ENCODE results near the gene SYCP2L.
"Not testable (repeated sequence)": the region's sequence is repeated elsewhere in the genome, so short reads cannot be mapped to it uniquely, and the experiment has no call there.

The SYCP2L gene

DNA sequence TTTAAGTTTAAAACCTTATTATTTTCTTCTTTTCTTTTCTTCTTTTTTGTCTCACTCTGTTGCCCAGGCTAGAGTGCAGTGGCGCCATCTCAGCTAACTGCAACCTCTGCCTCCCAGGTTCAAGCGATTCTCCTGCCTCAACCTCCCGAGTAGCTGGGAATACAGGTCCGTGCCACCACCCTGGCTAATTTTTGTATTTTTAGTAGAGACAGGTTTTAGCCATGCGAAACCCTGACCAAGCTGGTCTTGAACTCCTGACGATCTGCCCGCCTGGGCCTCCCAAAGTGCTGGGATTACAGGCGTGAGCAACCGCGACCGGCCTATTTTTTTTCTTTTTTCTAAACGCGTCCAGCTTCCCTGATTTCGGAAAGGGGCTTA, 4.6 kb upstream of the SYCP2L start:
- not testable (repeated sequence) for DNase-seq

DNA sequence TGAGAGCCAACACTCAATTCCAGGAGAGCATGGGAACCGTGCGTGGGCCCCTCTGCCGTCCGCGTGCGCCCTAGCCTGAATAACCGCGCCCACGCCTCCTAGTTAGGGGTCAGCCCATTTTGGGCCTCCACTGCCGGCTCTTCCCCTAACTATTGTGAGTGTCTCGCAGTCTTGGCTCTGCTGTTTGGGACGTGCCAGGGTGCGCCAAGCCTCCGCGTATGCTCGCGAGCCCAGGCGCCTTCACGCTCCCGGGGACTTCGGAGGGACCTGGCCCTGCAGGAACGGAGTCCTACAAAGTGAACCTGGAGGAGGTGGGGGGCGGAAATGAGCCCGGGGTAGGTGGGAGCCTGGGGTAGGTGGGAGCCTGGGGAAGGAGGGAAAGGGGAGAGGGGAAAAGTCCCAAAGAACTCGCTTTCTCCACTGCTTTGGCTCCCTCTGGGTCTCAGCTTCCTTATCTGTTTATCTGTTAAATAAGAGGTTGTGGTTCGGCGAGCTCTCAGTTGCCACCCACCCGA, 4.1 kb upstream of the SYCP2L start:
- no peak for DNase-seq

- no peak for DNase-seq
These were observed 3.3 kb upstream of the SYCP2L start for GRCh38 chr6:10883312-10884244.

- no peak for DNase-seq
These were observed 2.4 kb upstream of the SYCP2L start for GRCh38 chr6:10884245-10884972.

DNA sequence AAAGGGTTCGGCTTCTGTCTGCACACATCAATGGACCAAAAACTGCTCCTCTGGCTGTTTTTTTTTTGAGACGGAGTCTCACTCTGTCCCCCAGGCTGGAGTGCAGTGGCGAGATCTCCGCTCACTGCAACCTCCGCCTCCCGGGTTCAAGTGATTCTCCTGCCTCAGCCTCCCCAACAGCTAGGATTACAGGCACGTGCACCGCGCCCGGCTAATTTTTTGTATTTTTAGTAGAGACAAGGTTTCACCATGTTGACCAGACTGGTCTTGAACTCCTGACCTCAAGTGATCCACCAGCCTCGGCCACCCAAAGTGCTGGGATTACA, 524 bp upstream of the SYCP2L start:
- not testable (repeated sequence) for DNase-seq

DNA sequence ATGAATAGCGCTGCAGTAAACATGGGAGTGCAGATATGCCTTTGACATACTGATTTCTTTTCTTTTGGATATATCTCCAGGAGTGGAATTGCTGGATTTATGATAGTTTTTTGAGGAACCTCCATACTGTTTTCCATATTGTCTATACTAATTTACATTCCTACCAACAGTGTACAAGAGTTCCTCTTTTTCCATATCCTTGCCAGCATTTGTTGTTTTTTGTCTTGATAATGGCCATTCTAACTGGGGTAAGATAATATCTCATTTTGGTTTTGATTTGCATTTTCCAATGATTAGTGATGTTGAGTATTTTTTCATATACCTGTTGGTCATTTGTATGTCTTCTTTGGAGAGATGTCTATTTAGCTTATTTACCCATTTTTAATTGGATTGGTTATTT, 3.3 kb downstream of the SYCP2L start:
- no peak for DNase-seq

DNA sequence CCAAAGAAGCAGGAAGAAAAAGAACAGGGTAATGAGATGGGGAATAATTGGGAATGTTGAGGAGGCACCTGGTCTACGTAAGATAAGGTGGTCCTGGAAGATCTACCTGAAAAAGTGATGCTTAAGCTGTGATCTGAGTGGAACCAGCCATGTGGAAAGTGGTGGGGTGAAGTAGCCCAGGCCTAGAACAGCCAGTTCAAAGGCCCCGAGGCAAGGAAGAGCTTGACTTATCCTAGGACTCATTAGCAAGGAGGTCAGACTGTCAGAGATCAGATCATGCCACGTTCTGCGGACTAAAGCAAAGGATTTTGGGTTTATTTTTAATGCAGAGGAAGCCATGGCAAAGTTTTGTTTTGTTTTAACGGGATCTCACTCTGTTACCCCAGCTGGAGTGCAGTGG, 5.1 kb downstream of the SYCP2L start:
- DNase-seq = no peak

GRCh38 chr6:10894958-10895357, 8.1 kb downstream of the SYCP2L start:
- no peak for DNase-seq

DNA sequence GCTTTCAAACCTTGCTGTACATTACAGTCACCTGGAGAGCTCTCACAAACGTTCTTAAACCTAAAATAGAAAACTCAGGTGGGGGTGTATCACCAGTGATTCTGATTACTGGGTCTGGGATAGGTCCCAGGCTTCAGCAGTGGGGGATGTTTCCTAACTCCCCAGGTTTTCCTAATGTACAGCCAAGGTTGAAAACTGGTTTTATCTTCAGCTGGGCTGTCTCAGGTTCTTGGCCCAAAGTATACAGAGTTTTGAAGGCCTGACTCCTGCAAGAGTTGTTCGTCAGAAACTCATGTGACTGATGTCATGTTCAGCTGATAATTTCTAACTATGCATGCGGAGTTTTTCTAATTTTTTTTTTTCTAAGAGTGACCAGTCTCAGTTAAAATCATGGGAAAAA, 9.8 kb downstream of the SYCP2L start:
- DNase-seq = no peak

DNA sequence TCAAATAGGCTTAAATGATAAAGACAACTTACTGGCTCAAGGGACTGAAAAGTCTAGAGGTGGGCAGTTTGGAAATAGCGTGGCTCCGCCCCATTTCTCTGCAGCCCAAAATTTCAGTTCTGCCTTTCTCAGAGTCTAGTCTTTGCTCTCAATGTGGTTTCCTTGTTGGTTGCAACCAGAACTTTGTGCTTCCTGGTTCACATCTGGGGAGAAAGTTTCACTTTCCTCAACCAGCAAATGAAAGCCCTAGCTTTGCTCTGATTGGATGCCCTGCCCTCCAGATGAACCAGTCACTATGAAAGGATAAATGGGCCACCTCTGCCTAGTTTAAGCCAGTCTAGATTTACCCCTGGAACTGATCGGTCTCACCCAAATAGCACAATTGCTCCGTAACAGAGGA, 14.9 kb downstream of the SYCP2L start:
- DNase-seq = no peak

GRCh38 chr6:10904015-10904414, 17.2 kb downstream of the SYCP2L start:
- no peak for DNase-seq

DNA sequence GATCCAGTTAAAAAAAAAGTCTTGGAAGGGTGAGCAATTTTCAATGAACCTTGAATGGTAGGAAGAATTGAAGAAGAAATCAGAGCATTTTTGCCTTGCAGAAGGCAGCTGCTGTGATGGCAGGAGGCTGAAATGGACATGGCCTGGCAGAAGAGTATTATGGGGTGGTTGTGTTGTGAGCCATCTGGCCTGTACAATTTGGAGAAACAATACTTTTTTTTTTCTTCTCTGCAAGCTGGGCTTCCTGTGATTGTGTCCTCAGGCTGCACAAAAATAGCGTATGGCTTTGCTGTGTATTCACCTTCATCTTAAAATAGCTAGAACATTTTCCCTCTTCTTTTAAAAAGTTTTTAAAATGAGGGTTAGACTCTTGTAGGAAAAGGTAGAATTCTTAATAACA, 21.4 kb downstream of the SYCP2L start:
- DNase-seq = no peak

GRCh38 chr6:10919520-10919919, 32.7 kb downstream of the SYCP2L start:
- DNase-seq = not testable (repeated sequence)

GRCh38 chr6:10933126-10933525, 46.3 kb downstream of the SYCP2L start:
- no peak for DNase-seq

GRCh38 chr6:10939840-10940239, 53.0 kb downstream of the SYCP2L start:
- no peak for DNase-seq

- DNase-seq = no peak
These were observed 59.0 kb downstream of the SYCP2L start for GRCh38 chr6:10945845-10946244.

GRCh38 chr6:10947966-10948365, 61.1 kb downstream of the SYCP2L start:
- DNase-seq = no peak

- DNase-seq = no peak
These were observed 63.0 kb downstream of the SYCP2L start for GRCh38 chr6:10949579-10950490.

- DNase-seq = no peak
These were observed 64.9 kb downstream of the SYCP2L start for GRCh38 chr6:10951675-10952282.

DNA sequence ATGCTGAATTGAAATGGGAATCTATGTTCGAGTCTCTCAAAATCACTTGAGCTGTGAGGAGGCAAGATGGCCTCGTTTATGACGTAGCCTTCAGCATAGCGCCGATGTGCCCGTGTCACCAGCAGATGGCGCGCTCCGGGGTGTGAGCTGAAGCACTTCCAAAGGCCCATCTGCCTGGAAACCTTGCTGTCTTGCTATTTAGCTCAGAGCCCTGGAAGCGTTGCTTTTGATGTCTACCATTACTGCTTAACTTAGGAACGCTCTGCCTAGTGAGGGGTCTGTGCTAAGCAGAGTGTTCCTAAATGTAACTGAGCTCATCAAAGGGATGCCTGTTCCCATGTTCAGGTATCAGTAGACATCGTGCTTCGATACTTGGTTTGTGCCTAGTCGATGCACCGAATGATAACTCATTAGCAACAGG, 67.7 kb downstream of the SYCP2L start:
- peak; percentile 50 for DNase-seq

- no peak for DNase-seq
These were observed 69.9 kb downstream of the SYCP2L start for GRCh38 chr6:10956776-10957175.

DNA sequence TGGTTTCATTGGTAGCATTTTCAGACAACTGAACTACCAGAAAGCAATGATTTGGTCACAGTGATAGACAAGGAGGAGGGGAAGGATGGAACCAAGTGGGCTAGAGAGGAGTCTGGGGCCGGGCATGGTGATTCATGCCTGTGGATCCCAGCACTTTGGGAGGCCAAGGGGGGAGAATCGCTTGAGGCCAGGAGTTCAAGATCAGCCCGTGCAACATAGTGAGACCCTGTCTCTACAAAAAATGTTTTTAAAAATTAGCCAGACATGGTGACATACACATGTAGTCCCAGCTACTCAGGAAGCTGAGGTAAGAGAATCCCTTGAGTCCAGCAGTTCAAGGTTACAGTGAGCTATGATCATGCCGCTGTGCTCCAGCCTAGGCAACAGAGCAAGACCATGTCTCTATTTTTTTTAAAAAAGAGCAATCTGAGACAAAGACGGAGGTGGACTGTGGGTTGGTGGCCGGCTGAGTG, 70.6 kb downstream of the SYCP2L start:
- DNase-seq = no peak

All from activated CD8-positive, alpha-beta memory T cell treated with anti-CD3 and anti-CD28 coated beads, Interleukin-2, amount 50 U/mL, for 4 hours (primary cell).